Middle frontal gyrus (tissue), 1 donor: Measurements from ENCODE around the gene GNAZ.

Source experiments
- DNase-seq: peaks from one replicate; pipeline ENCODE4 v3.0.0-alpha.2; 2015; ENCODE audit warnings: low spot score; ENCODE audit errors: extremely low spot score

Gene GNAZ

DNA sequence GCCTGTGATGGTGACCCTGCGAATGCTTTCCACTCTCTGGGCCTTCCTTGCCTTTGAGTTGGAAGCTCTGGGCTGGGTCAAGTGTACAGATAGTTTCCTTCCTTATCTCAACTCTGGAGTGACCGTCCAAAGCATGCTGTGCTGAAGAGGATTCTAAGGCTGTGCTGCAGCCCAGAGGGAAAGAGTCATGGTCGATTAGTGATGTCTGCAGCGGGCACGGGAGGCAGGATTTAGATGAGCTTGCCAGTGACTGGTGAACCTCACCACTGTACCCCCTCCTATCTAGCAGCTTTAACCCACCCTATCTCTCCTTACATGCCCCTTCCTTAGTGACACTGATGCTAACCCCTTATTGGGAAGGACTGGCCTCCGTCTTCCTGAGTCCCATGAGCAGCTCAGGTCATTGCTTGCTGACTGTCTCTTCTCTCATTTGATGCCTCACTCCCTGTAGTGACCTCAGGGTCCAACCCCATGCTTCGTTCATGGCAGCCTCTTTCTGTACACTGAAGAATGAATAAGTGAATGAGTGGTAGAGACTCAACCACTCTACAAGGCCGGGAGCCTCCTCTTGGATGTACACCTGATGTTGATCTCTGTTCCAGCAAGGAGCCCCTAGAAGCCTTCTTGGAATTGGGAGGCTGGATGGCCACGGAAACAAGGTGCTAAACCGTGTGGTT lies 6.7 kb downstream of the GNAZ start:
- no peak for DNase-seq

DNA sequence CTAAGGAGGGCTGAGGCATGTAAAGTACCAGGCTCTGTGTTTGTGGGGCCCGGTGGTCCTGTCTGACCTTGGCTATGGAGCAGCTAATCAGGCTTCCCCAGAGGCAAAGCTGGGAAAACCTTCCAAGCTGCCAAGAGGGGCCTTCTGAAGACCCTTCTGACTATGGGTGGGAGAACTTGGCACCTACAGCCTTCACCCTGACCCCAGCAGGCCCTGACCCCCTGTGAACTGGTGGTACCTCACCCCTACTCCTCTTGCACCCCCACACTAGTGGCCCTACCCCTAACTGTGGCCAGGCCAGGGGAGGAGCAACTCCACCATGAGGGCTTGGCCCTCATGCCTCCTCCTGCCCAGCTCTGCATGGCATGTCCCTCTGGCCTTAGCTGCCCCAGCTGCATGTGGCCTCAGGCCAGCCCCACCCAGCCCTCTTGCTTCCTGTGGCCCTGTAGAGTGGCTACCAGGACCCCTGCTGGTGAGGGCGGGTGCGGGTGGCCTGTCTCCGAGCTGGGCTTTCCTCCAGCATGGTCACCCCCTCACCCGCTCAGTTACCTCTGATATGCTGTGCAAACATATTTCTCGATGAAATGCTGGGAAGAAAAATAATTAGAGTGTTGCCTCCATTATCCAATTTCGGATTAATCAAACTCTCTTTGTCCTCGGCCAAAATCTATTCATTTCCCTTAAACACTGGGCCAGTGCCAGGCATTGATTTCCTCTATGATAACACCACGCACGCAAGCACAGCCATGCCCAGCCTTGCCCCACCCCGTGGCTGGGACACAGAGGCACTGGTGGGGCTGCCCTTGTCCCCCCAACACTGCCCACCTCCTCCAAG lies 7.5 kb downstream of the GNAZ start:
- no peak for DNase-seq

DNA sequence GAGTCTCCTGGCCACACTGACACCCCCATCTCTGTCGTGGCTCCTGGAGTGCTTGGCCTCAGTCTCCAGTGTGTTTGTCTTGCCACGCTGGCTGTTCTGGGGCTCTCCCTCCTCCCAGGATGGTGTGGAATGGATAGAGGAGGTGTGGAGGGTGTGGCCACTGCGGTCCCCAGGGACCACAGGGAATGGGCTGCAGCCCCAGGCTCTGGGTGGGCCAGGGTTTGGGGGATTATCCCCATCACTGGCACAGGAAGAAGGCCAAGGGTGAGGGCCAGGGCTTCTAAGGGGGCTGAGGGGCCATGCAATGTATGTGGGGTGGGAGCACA lies 8.1 kb downstream of the GNAZ start:
- no peak for DNase-seq

DNA sequence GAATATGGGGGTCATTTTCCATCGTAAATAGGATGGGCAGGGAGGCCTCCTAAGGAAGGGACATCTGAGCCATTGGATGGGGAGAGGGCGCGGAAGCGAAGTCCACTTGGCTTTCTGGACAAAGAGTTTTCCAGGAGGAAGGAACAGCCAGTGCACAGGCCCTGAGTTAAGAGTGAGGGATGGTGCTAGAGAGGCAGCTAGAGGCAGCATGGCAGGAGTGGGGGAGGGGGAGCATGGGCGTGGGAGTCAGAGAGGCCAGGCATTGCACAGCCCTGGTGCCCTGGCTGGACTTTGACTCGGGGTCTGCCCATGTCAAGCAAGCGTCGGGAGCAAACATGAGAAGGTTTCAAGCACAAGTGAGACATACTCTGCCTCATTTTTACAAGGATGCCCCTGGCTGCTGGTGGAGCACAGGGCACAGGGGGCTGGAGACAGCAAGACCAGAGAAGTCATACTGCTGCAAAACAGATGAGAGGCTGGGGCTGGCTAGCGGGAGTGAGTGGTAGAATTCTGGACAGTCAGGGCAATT lies 9.0 kb downstream of the GNAZ start:
- no peak for DNase-seq

DNA sequence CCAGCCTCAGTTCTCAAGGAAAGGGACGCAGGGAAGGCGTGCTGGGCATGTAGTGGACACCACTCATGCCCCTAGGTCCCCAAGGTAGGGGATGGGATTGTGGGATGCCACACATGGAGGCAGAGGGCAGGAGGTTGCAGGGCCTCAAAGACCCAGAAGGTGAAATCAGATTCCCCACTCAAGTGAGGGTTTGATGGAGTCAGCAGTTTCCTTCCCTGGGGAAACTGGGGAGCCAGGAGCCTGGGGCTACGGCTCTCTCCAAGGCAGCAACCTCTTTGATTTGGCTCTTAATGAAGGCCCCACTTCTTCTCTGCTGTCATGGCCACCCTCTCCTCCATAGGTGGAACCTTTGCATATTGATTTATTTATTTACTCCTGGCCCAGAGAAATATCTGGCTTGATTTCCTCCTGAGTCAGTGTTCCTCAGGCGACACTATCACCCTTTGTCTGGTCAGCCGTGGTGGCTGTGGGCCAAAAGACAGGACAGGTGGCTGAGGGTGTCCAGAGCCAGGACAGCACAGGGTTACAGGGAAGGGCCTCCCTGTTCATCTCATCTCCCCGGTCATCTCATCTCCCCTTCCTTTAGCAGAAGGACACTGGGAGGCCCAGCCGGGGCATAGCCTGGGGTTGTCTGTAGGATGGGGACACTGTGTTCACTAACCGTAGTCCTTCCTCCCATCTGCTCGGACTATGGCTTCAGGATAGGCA lies 9.6 kb downstream of the GNAZ start:
- DNase-seq, result no peak

DNA sequence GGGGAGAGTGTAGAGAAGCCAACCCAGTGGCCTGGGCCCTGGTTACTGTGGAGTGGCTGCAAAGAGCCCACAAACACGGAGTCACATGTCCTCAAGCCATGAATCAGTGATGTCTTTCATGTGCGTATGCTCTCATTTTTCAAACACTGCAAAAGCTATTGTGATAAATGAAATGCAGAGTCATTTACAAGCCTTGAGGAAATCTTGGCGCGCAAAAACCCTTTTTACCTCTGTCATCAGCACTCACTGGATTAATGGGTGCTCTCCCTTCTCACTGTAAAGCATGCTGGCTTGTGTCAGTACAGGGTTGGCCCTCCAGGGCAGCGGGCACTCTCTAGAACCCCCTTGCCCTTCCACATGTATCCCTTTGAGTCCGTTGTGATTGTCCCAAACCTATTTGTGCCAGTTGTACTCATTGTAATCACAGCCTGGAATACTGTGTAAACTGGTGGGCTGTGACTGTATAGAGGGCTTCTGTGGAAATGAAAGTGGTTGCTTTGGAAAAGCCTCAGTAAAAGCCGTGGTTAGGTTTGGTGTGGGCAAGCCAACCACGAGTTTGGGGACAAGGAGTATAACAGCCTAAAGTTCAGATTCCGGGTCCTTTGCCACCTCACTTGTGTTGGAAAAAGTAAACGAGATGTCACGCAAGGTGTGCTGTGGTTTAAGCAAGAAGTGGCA lies 10.4 kb downstream of the GNAZ start:
- DNase-seq, result no peak

DNA sequence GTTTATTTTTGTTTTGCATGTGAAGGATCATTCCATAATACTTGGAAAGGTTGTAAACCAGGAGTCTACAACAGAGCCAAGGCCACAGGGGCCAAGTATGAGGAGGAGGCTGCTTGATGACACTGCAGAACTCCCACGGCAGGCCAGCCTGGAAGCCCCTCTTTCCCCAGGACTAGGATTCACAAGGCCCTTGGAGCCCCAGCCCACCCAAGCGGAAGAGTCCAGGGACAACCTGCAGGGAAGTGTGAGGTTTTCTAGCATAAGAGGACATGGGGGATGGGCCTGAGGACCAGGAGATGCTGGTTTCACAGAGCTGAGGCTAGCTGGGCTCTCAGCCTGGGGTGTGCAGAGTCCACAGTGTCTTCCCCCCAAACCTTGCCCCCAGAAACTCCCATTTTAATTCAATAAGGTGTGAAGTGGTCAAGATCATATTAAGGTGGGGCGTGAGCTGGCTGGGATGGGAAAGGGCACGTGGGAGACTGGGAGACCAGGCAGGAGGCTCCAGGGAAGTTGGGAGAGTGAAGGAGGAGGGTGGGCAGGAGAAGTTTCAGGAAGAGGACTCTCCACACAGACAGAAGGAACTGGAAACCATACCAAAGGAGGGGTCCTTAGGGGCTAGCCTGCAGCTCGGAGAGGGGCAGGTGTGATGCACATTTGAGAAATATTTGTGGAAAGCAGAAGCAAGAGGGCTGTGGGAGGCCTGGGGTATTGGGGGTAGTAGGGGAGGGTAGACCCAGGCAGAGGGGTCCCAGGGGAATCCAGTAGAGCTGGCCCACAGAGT lies 12.4 kb downstream of the GNAZ start:
- DNase-seq, result no peak

DNA sequence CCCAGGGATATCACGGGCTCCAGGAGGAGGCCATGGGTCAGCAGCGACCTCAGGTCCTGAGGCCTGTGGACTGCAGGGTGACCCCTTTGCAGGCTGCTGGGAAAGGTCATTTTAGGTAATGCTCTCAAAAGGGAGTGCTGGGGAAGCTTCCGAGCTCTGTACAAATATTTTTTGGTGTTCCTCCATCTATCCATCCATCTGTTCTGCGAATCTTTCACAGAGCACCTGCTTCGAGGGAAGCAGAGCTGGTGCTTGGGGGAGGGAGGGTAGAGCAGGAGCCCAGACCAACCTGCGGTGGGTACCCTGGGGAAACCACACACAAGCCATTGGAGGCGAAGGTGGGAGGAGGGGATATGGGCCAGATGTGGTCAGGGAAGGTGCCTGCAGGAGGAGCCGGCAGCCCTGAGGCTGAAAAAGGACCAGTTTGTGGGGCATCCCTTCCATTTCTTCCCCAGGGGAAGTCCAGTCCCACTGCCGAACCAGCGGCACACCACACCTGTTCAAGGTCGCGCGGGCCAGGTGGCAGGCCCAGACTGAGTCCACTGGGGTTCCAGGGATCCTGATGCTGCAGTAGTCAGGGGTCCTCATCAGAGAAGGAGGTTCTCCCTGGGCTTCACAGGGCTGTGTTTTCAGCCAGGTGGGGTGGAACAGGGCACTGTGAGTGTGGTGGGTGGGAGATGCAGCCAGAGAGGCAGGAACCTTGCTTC lies 13.1 kb downstream of the GNAZ start:
- no peak for DNase-seq

DNA sequence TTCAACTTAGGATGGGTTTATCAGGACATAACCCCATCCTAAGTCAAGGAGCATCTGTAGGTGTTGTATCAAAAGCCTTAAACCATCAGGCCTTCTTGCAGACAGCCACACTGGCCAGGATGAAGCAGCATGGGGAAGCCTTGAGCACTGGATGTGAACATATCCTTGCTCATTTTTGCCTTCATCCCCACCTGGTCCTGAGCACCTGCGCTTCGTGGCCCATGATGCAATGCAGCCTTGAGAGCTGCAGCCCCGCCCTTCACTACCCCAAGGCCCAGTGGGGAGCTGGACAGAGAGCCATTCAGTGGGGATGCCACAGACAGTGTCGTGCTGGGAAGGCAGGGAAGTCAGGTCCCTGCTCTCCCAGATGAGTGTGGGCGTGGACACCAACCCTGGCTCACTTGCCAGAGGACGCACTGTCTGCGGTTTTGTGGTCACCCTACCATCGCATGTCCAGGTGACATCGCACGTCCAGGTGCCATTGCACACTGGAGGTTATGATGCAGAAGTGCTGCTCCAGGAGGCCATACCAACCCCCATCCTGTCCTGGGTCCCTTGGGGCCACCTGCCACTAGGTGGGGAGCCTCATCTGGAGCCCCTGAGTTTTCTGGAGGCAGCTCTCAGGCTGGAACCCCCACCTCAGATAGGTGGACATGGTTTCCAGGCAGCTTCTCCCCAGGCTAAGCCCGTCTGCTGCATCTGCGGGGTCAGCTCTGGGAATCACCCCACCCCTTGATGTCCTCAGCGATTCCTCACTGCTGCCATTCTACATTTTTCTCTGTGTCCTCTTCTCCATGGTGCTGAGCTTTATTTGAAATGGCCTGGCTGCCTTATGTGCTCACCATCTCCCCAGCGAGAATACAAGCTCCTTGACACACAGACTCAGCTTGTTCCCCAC lies 14.4 kb downstream of the GNAZ start:
- DNase-seq, result no peak

DNA sequence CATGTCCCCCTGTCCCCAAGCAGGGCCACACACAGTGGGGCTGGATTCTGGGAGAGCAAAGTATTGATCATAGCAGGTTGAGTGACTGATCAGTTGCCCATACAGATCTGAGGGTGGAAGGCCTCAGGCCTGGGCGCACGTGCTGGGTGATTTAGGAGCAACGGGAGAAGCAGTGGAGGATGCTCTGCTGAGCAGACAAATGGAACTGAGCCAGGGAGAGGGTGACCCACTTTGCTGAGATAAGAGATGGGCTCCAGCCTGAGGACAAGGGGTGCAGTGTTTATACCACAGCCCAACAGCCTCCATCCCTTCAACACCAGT lies 15.0 kb downstream of the GNAZ start:
- no peak for DNase-seq

DNA sequence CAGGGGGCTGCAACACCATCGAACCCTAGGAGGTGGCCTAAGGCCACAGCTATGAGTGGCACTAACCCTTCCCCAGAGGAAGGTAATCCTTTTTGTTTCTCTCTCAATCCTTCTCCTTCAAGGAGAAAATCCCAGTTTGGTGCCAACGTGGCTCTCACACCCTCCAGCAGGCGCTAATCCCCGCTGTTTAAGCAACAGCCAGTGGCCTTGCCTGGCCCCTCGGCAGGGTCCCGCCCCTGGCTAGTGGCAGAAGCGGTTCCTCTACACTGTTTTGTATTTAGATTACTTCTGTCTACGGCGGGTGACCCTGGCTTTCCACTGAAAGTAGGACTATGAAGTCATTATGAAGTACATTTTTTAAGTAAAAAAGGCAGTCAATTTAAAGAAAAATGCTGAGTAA lies 15.5 kb downstream of the GNAZ start:
- no peak for DNase-seq

DNA sequence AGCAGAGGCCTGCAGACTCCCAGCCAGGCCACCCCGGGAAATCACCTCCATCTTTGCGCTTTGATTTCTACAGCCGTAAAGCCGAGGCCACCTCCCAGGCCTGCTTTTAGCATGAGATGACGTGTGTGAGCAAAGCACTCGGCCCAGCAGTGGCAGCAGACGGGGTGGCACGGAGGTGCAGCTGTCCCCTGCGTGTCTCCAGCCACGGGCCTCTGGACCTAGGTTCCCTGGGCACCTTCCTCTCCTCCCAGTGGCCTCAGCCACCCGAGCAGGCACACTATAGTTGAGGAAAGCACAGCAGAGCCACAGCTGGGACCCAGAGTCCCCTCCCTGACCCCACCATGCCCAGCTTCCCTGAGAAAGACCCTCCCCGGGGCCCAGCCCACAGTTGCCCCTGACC lies 15.9 kb downstream of the GNAZ start:
- DNase-seq, result no peak

DNA sequence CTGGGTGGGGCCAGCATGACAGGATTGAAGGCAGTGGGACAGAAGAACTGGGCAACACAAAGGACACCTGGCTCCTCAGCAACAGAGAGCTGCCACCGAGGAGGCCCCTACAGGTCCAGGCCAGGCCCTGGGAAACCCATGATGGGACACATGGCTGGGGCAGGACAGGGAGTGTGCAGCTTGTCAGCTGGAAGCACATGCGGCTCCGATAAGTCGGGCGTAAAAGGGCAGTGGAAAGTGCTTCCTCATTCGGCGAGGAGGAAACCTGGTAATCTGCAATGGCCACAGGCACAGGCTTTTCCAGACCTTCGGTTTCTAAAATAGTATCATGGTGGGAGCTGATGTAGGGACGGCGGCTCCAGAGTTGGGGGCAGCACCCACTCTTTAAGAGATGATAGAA lies 16.5 kb downstream of the GNAZ start:
- no peak for DNase-seq

DNA sequence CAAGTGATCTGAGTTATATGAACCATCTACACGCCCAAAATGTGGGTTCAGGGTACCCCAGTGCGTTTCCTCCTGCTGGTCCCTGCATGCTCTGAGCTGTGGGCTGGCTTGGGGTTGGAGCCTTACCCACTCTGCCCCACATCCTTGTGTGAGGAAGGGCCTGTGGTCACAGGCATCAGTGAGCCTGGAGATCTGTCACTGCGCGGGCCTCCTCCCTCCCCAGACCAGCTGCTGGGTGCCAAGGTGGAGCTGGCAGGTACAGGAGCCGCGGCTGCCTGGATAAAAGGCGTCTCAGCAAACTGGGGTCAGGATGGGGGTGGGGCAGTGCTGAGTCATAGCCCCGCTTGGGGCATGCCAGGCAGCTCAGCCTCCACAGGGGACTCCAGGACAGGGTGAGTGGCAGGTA lies 17.9 kb downstream of the GNAZ start:
- DNase-seq, result no peak

DNA sequence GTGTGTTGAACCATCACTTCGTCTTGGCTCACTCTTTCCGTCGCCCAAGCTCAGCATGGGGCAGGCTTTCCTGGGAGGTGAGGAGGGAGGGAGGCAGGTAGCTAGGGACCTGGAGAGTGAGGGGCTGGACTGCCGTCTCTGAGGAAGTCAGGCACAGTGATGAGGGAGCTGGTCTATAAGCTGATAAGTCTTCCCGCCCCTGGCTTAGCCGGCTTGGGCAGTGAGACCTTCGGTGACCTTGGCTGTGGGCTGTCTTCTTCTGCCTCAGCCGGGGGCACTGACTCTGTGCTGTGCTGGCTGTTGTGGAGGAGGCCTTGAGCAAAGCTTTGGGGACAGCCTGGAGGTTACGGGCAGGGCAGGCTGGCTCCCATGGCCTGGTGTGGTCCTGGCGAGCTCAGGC lies 18.7 kb downstream of the GNAZ start:
- DNase-seq, result no peak

DNA sequence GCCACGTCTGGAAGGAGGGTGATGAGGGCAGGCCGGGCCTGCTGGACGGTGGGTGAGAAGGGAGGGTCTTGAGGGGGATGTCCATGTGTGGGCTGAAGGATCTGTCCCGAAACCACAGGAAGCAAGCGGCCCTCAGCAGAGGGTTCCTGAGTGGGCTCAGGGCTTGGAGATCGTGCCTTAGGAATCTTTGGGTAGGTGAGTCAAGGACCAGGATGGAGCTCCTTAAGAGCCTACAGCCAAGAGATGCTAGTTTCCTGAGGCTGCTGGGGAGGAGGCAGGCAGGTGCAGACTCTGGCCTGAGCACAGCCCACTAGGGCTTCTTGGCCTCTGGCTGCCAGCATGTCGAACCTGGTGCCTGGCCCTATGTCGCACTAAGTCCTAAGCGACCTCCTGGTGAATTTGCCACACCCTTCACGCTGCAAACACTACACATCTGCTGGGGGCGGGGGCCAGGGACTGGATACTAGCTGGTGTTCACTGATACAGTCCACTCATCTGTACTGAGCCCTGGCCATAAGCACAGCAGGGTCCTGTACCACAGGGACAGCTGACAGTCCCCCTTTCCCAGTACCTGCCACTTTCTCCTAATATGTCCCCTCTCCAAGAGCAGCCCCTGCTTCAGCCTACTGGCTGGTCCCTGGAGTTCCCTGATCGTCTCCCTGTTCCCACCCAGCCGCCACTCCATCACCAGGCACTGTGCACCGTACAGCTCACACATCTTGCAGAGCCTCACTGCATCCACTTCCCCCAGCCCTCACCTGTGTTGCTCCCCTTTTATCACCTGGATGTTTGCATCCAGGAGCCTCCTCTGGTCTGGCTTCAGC lies 19.5 kb downstream of the GNAZ start:
- DNase-seq, result no peak

DNA sequence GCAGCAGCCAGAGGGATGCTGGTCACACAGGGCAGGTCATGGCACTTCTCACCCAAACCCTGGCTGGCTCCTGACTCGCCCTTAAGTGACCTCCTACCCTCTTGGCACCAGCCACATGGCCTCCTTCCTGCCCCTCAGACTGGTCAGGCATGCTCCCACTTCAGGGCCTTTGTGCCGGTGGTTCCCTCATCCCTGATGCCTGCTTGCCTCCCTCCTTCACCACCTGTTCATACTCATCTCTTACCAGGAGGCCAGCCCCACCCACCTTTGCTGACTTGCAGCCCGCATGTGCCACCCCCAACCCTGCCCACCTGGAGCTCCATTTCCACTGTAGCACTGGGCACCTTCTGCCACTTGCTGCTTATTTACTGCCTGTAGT lies 20.1 kb downstream of the GNAZ start:
- no peak for DNase-seq

DNA sequence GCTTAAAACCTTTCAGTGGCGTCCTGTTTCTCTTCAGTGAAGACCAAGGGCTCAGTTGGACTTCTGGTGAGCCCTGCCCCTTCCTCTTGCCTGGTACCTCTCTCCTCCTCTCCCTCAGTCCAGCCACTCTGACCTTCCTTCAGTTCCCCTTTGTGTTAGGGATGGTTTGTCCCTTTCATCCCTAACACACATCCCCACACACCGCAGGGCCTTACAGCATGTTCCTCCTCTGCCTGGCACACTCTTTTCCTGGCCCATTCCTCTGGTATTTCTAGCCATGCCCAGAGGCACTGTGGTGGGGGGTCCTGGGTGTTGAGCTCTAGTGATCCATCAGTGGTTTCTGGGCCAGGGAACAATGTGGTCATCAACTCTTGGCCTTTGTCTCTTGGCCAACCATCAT lies 21.4 kb downstream of the GNAZ start:
- no peak for DNase-seq
